GF-D8 (cell line): ENCODE data around the gene TRPM5.

Experiments
- DNase-seq: peaks from one replicate; lab custom pipeline; 2025; lab: John Stamatoyannopoulos, UW

The TRPM5 gene

DNA sequence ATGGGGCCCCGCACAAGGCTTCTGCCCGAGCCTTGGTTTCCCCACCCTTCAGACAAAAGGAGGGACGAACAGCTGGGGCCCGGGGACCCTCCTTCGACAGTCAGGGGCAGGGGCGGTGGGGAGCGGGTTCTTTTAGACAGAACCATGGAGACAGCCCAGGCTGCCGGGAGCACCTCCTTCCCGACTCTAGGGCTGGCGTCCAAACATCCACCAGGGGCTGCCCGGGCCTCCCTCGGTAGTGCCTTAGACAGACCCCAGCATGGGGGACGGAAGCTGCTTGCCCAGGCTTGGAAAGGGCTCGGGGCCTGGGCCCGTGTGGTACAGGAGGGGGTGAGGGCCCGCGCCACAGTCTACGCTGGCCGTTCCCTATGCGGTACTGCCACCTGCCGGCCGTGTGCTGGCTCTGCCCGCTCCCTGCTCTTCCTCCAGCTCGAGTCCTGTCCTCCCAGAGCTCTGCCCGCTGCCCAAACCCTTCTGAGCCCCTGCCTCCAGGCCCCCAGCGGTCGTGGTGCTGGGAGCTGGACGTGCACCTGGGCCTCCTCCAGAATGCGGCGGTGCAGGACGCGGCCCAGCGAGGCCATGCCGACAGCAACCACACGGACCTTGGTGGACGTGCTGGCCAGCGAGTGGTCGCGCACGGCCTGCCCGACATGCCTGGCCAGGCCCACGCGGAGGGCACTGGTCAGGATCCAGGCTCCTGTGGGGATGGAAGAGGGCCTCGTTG, 23.6 kb downstream of the TRPM5 start:
- no peak for DNase-seq

DNA sequence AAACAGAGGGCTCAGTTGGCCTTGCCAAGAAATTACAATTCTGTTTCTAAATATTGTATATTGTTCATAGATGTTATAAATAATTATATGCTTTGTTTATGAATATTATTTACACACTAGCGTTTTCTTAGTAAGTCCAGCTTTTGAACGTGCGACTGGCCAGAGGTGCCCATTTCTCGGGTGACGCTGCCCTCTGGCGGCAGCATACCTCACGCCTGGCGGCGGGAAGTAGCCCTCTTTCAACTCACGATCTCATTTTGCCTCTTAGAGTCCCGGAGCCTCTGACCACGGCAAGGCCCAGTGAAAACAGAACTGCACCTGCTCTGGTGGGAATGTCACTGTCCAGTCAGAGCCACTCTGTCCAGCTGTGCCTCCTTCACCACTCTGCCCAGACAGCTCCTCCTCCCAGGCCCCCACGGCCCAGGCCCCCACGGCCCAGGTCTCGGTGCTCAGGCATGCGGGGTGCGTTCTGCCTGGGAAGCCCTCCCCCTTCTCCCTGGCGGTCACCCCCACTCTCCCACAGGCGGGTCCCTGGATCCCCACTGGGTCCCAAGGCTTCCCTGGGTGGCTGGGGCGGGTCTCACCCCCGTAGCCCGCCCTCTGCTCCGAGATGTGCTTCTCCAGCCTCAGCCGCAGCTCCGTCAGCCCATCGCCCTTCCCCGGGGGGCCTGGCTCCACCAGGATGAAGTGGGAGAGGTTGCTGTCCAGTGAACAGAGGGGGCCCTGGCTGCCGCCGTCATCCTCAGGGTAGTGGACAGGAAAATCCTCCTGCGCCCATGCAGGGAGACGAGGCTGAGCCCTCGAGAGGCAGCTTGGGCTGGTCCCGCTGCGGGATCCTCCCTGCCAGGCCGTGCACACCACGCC, 24.4 kb downstream of the TRPM5 start:
- peak; percentile 5 for DNase-seq

DNA sequence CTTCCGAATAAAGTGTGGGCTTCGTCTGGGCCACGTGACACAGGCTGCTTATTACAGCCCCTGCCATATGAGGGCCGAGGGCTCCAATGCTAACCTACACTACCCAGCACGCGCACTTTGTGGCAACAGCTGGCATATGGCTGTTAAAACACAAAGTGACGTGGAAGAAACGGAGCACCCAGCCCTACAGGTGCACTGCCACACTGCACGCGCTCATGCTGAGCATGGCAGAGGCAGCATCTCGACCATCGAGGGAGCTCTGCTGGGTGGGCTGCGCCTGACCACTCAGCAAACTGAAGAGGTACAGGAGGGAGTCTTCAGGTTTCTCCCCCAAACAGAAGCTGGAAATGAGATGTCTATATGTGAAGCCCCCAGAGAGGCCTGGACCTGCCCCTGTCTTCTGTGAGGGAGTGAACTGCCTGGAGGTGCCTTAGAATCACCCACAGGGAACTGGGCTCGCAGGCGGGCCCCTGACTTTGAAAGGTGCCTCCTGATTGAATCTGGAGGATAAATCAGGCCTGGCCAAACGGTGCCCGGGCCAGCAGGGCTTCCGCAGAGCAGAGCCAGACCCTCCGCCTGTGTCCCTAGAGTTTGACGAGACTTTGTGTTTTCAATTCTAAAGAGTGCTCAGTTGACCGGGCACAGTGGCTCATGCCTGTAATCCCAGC, 25.5 kb downstream of the TRPM5 start:
- no peak for DNase-seq

DNA sequence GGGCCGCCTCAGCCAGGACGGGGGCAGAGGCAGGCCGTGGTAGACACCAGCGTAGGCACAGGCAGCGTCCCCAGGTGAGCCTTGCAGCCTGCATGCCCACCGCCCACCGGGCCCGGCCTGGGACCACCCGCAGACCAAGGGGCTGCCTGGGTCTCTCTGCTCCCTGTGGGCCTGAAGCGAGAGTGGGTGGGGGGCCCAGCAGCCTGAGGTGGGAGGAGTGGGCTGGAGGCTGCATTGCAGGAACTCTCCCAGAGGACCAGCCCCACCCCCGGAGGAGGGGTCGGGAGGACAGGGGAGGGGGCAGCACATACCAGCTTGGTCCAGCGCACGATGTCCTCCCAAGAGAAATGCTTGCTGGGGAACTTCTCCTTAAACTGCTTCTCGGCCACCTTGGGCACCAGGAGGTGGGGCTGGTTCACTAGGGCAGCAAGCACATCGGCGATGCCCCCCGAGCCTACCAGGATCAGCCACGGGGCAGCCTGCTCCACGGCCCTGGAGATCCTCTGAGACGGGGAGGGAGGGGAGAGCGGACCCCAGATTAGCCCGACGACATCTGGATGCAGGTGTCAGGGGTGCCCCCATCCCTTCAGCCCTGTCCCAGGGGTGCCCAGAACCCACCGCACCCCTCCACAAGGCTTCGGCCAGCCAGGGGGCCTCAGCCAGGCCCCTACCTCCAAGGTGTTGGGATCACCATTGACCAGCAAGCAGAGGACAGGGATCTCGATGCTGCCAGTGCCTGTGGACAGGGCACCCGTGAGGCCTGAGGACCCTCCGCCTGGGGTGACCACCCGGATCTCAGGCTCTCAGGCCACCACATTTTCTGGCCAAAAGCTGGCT, 26.2 kb downstream of the TRPM5 start:
- DNase-seq: no peak

DNA sequence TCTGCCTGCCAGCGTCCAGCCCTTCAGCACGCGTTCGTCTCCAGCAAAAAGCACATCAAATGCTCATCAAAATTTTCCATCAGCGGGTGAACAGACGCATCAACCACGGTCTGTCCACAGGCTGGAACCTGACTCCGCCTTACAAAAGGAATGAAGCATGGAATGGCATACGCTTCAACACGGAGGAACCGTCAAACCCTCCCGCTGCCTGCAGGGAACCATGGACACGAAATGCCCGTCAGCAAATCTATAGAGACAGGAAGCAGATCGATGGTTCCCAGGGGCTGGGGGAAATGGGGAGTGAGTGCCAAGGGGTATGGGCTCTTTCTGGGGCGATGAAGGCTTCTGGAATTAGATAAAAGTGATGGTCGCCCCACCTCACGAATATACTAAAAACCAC, 27.5 kb downstream of the TRPM5 start:
- no peak for DNase-seq

DNA sequence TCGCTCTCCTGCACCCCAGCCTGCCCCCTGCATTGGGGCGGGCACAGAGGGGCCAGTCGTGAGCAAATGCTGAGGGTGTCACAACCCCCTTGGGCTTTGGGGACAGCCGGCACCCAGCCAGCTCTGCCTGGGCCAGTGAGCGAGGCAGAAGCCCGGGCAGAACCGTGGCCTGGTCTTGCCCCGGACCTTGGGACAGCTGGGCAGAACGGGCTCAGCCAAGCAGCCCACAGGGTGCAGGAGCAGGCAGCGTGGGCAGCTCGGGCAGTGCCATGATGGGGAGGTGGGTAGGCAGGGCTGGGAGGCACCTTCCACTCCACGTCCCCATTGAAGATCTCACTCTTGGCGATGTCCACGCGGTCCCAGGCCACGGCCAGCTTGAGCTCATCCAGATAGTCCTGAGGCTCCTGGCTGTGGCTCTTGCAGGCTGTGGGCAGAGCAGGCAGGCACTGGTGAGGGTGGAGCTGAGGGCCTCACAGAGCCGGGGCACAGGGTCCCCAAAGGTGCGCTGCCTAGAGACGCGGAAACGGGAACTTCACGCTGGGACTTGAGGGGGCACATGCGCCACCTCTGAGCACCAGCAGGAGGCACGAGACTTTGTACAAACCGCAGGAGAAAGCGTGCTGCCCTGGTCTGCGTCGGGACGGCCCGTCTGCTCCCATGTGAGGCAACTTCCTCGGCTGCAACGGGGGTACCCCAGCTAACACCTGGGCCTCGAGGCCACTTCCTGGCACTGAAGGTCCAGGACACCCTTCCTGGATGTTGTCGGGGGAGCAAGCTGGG, 28.5 kb downstream of the TRPM5 start:
- DNase-seq: no peak

DNA sequence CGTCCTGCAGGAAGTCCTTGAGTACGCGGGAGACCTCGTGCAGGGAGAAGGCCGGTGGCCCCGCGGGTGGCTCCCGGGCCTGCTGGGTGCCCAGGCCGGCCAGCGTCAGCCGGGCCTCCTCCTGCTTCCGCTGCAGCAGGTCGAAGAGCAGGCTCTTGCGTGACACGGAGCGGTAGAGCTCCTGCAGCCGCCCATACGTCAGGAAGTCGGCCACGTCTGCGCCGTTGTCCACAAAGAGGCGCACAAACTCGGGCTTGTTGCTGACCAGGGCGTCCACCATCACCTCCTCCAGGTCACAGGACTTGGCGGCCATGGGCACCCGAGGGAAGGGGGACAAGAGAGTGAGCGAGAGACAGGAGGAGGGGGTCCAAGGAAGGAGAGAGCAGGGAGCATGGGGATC, 29.1 kb downstream of the TRPM5 start:
- DNase-seq: no peak

DNA sequence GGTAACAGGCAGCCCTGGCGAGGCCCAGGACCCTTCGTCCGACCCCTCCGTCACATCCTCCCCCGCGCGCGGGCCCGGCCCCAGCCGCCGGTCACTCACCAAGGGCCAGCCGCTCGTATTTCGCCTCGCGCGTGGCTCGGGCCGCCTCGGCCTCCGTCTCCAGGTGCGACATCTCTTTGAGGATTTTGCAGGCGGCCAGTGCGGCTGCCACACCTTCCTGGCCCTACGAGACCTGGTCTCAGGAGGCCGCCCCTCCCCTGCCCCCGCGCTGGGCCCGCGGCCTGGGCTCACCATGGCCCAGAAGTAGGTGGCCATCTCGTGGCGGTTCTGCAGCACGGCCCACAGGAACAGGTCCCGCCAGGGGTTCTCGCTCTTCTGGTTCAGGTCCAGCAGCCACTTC, 29.7 kb downstream of the TRPM5 start:
- no peak for DNase-seq

DNA sequence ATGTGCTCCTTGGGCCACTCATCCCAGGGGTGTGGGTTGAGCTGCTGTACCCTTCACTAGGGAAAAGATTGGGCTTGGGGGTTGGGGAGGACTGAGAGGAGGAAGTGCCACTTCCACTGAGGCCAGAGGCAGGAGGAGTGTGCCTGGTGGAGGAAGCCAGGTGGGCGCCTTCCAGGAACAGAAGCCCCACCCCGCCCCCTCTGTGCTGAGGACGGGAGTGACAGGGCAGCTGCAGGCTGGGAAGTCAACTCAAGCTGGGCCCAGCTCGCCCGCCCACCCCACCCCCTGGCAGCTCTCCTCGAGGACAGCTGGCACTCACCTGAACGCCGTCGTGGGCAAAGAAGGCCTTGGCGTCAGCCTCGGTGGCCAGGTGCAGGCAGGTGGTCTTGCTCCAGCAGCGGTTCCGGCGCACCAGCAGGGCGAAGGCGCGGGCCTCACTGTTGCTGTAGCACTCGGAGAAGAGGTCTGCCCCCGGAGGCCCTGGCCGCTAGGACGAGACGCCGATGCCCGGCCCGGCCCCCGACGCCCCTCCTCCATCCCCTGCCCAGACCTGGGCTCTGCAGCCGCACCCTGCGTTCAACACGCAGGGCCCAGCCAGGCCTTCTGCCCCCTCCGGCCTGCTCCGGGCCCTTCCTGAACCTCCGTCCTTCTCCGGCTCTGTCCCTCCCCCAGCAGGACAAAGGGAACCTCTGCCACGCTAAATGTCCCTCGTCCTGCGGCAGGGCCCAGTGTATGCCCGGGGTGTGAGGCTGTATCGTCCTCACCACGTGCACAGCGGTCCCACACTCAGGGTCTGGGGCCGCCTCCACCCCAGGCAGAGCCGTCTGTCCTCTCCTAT, 30.4 kb downstream of the TRPM5 start:
- DNase-seq: no peak

DNA sequence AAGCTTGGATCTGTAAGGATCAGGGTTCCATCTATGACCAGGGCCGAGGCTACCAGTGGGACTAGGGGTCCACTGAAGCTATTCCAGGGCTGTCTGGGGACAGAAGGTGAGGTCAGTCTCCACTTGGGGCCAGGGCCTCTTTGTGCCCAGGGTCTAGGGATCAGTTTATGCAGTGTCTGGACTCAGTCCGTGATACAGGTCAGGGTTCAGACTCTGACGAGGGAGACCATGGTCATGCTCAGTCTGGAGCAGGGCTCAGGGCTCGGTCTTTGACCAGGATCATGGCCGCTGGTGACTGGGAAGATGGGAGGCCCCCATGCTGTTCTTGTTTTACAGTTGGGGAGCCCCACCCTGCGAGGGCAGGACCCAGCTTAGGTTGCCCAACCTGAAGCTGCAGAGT, 32.0 kb downstream of the TRPM5 start:
- no peak for DNase-seq

DNA sequence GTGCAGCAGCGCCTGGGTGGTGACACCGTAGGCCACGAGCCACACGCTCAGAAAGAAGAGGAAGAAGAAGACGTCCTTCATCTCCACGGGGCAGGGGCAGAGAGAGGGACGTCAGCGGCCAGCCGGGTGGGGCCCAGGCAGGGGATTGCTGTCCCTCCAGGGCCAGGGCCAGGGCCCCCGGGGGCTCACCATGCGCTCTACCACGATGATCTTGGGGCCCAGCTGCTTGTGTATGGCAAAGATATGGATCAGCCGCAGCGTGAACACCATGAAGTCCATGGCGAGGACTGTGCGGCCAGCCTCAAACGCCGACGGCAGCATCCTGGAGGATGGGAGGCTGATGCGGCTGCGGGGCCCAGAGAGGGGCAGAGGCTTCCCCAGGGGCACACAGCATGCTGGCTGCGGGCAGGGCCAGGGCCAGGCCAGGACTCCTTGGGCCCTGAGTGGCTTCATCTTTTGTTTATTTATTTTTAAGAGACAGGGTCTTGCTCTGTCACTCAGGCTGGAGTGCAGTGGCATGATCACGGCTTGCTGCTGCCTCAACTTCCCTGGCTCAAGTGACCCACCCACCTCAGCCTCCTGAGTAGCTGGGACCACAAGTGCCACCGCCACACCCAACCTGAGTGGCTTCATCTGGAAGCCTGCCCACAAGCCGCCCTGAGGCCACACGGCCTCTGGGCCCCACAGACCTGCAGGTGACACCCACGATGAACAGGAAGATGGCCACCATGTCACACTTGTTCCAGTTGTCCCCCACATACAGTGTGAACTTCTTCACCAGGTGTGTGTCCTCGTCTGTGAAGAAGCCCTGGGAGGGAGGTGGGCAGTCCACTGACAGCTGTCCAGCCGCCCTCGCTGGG, 32.6 kb downstream of the TRPM5 start:
- DNase-seq: no peak

DNA sequence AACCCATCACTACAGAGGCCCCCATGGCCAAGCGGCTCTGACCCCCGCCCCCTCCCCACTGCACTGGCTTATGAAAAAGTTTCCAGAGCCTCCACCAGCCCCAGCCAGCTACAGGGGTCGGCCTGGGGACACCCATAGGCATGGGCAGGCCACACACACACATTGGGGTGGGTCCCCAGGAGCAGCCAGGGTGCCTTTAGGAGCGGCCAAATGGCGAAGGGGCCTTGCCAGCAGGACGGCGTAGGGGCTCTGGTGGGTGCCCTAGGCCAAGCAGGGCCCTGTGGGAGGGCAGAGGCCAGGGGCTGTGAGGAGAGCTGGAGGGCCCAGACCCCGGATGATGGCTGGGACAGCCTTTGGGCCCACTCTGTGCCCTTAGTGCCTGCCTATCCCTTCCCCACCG, 33.7 kb downstream of the TRPM5 start:
- no peak for DNase-seq

DNA sequence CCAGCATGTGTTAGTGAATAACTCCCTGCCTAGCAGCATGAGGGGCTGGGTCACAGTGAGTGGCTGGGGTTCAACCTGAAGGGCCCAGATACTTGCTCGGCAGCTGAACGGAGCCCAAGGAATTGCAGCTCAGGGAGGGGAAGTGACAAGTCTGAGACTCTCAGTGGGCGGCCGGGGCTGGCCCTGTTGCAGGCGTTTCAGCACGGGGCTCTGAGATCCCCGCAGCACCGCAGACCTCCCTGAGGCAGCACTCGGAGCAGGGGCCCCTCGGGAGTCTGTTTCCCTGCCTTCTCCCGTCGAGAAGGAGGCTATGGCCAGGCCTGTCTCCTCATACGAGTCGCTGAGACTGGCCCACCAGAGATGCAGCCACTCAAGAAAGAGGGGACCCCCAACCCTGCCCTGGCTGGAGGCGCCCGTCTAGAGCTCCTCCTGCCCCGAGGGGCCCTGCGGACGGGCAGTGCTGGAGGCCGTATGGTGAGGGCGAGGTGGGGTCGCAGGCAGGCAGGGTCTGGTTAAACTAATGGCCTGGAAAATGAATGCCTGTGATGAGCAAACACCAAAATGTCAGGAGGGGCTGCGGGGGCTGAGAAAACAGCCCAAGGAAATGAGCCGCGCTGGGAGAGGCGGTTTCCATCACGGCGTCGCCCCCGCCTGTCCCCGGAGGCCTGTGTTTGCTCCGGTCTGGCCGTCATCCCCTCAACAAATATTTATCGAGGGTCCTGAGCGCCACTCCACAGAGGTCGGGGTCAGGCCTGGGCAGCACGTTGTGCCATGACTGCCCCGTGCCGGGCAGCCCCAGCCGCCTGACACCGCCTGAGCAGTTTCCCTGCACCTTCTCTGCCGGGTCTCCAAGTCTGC, 34.5 kb downstream of the TRPM5 start:
- DNase-seq: no peak

DNA sequence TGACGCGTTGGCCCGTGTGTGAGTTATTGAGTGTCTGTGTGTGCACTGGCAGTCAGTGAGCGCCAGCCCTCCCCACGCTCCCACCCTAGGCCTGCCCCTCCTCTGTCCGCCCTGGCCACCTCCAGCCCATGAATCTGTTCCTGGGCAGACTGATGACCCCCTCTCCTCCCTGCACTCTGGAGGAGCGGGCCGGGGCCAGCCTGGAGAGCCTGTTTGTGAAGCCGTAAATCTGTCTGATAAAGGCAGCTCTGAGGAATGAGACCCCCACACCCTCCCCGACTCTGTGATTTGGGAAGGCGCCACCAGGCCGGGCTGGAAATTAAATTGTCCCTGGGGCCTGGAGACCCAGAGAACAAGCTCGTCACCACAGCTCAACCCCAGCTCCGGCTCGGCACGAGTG, 35.2 kb downstream of the TRPM5 start:
- no peak for DNase-seq

DNA sequence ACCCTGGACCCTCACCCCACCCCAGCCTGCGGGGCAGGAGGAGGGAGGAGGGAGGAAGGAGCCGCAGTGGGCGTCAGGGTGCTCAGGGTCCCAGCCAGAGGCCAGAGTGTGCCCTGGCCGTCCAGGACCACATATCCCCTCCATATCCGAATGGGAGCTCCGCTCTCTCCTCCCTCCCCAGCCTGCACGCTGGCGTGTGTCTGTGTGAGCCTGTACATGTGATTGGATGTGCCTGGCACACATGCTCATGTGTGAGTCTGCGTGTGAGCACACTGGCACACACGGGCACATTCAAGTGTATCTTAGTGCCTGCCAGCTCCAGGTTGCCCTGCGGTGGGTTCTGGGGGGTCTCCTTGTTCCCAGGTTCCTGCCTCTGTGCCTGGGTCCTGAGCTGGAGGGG, 35.6 kb downstream of the TRPM5 start:
- no peak for DNase-seq

DNA sequence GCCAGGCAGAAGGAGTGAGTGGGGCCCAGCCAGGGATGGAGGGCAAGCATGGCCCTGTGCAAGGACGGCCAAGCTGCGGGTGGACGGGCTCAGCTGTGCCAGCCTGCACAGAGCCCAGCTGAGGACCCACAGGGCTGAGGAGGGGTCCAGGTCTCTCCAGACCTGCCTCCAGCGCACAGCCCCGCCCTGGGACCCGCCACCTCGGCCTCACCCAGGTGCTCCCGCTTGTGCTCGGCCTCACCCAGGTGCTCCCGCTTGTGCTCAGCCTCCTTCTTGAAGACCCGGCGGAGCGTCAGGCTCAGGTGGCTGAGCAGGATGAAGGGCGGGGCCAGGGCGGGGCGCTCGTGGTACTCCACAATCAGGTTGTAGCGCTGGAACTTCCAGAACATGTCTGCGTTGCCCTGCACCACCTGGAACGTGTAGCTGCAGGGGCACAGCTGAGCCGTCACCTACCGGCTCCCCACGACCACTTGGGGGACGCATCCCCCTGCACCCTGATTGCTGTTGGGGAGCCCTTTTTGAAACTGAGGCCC, 37.4 kb downstream of the TRPM5 start:
- no peak for DNase-seq

DNA sequence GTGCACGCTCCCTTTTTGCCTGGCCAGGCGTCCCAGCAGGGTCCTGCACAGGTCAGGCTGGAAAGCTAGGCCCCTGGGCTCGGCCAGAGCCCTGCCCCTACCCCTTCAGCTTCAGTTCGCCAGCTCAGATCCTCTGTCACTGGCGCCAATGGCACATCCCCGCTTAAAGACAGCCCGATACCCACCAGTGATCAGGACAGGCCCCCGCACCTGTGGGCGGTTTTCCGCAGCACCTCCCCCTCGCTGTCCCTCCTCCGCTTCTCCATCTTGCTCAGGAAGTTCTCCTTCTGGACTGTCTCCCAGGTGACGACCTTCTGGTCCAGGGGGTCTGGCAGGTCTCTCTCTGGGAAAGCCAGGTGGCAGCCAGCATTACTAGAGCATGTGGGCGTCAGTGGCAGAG, 37.9 kb downstream of the TRPM5 start:
- DNase-seq: no peak

DNA sequence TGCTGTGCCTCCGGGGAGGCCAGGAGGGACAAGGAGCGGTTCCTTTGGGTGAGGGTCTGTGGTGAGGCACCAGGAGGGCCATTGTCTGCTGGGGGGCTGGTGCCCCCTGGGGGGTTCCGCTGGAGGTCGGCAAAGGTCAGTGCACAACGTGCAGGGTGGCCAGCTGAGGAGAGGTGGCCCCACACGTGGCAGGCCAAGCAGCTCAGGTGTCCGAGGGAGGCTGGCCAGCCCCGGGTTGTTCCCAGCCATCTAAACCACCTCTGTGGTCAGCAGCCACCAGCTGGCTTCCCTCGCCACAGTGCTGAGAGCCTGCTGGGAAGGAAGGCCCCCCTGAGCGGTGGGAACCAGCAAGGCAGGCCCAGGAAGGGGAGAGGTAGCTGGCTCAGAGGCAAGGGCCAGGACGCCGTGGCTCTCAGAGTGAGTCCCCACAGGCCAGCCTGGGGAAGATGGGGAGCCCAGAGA, 39.5 kb downstream of the TRPM5 start:
- DNase-seq: no peak
